Right ventricle myocardium inferior (tissue), 1 donor: Measurements from ENCODE around the gene ZMYND11. TPM values are rescaled to one million over a fixed set of nuclear protein-coding genes. Genes with fewer than 3 reads are reported as not detected.
"Not testable (repeated sequence)": the region's sequence is repeated elsewhere in the genome, so short reads cannot be mapped to it uniquely, and the experiment has no call there.

Experiments used
- ATAC-seq: fragments of 200-7000 bp; cut with Tn5 transposase; one replicate; pipeline ENCODE4 v1.9.1; 2020; ENCODE audit warnings: mild to moderate bottlenecking, moderate library complexity
- DNase-seq: peaks from one replicate; pipeline ENCODE4 v3.0.0; 2021; ENCODE audit errors: missing footprints
- intact Hi-C: fragments of 100-400 bp; cut with DNase I; formaldehyde crosslinking; loops from one replicate; pipeline ENCODE4 v1.11.0; 2022
- total RNA-seq: library from RNA; stranded (reverse); fragmentation: NEBNext Ultra II Directional; extraction: Animal tissue kit (Norgen Biotek cat#: 25700); gene quantifications from one replicate; pipeline ENCODE4 v1.2.1, GENCODE V29; 2021
- donor health status: DM: no; HTN: yes; CAD: no; lungs with severe emphysema.

ZMYND11 gene
- total RNA-seq, 1 donor from 2014 or later: 68.3 TPM

DNA sequence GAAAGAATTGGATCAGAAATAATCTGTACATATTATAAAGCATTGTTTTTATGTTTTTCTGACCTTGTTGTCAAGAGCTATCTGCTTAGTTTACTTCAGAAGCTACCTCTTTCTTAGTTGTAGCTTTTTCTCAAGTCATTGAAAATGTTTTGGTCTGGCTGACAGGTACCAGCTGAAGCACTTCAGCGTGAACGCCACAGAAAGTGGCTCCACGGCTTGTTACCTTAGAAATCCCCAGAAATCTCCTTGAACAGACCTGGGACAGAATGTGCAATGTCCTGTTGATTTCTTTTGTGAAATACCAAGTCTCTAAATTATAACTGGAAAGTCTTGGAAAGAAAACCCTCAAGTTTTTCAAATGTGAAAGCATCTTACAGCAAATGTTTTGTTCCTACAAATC is 96.8 kb downstream of the ZMYND11 start:
- DNase-seq (no peak), ATAC-seq (no peak)
- intact Hi-C loops: no loop called here

DNA sequence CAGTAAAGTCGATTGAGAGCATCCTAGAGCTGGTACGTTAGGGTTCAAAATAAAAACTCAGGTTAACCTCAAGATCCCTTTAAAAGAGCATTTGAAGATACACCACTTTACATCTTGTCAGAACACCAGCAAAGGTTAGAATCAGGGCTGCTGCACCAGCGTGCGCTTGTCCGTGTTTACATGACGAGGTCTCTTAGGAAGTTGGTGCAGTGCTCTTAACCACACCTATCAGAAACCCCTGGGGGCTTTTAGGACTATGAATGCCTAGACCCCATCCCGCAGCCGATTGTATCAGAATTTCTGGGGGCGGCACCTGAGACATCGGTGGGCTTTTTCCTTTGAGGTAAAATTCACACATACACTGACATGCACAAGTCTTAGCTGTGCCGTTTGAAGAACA is 97.6 kb downstream of the ZMYND11 start:
- DNase-seq (no peak), ATAC-seq (no peak)
- intact Hi-C loops: no loop called here

DNA sequence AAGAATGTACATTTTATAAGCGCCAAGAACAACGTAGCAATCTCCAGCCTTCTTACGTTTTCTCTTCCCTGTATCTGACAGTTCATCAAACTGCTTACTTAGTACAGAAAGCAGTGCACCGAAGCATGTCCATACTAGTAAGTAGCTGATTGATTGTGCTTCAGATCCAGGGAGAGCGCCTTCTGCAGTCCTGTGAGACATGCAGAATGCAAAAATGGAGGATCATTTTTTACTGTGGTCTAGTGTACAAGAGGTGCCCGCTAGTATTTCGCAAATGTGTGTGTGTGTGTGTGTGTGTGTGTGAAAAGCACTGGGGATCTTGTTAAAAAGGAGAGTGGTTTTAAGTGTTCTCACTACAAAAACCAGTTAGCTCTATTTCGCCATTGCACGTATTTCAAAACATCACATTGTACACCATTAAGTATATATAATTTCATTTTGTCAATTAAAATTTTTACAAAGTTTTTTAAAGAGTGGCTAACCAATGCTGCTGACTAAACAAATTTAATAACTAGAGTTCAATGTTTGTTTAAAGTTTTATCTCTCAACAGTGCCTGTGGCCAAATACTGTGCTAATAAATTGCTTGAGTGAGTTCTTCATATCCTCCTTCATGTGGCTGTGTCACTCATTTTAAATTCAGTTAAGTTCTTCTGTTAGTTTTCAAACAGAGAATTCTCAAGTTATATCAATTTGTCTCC is 99.6 kb downstream of the ZMYND11 start:
- intact Hi-C loops: no loop called here
- ATAC-seq (no peak), DNase-seq (no peak)

DNA sequence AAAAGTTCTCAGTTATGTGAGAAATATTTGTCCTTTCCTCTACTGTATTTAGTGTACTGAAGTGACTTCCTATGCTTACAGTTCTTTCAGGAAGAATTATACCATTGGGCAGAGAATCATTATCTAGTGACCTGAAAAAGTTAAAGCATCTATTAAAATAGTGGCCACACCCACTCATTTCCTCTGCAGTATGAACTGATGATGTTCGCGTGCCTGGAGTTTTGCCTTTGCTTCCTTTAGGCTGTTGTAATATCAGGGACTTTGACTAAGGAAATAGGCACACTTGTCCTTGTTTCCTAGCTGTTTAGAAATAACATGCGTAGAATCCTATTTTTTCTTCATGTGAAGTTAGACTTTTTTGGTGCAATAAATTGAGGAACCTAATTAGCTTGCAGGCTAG is 100.7 kb downstream of the ZMYND11 start:
- no peak for ATAC-seq
- intact Hi-C loops: no loop called here

DNA sequence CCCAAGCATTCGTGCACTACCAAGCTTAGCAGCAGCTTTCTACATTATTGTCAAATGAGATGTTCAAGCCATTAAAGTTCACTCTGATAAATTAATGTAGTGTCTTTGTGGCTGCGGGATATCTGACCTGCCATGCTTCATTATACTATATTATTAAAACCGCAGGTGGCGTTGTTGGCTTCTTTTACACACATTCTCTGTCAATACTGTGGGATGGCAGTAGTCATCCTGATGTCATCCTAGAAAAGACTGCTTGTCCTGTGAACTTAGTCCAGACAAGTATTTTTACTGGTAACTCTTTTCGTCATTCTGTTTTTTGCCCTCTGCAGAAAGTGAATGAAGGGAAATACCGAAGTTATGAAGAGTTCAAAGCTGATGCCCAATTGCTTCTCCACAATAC is 103.9 kb downstream of the ZMYND11 start:
- intact Hi-C loops: no loop called here
- DNase-seq (no peak), ATAC-seq (no peak)

More for the DNA sequence above, 100.7 kb downstream of the ZMYND11 start:
- no peak for DNase-seq

DNA sequence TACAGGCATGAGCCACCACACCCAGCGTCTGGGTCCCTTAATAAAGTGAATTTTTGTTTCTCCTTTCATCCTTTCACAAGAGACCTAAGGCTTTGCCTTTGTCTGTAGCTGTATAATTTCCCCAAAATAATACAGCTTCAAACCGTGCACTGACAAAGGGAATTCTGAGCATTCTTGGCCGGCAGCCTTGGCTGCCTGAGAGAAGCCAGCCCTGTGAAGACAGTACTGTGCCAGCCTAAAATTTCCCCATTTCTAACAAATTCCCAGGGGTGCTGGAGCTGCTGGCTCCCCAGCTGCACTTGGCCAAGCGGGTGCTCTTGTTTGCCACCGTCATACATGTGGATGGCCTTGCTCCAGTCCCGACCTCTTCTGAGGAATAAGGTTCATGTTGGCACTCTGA is 106.2 kb downstream of the ZMYND11 start:
- ATAC-seq (peak; percentile 50), DNase-seq (peak; percentile 52)
- intact Hi-C loops: no loop called here

DNA sequence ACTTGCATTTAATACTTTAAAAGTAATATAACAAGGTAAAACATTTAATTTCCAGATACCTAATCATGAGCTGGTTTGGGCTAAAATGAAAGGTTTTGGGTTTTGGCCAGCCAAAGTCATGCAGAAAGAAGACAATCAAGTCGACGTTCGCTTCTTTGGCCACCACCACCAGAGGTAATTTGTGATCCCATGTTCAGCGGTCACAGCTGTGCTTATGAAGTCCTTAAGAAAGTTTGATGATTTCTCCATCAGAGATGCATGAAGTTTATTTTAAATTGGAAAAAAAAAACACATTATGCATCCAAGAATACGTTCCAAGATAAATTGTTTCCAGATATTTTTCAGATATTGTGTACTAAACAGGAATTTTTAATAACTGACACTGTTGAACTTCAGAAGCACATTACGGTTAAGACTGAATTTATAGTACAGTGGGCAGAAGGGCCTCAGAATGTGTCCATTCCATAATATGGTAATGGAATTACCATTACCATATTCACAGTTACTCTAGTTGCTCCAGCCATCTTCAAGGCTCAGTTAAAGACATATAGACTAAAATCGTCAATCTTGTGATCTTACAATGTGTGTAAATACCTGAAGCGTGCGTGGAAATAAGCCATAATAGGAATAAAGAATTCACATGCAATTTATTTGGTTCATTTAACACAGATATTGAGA is 106.8 kb downstream of the ZMYND11 start:
- intact Hi-C loops: no loop called here
- no peak for DNase-seq

DNA sequence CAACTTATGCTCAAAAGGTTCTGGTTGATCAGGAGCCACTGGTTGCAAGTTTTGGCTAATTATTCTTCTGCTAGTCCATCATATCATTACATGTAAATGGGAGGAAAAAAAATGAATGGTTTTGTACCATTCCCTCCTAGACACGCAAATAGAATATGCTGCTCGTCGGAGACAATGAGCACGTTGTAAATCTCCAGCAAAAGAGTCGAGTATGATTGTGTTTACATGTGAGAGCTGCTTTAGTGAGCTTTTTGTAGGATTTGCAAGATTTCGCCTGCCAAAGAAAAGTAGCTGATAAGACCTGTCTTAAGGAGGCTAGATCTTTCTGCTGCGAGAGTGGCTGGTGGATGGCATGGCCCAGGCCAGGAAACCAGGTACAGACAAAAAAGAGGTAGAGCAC is 109.0 kb downstream of the ZMYND11 start:
- ATAC-seq (no peak), DNase-seq (no peak)
- intact Hi-C loops: no loop called here

More for the DNA sequence above, 106.8 kb downstream of the ZMYND11 start:
- ATAC-seq: no peak

DNA sequence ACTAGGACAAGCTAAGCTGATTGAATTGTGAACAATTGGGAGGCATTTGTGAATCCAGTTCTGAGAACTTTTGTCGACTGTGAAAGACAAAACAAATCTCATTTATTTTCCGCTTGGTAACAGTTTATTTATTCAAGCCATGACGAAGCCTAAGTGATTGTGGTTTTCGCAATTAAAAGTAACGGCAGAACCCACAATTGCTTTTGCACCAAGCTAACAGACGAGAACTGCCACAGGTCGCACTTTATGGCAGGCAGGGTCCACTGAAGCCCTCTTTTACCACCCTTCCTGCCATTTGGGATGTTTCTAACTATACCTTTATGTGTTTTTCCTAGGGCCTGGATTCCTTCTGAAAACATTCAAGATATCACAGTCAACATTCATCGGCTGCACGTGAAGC is 111.2 kb downstream of the ZMYND11 start:
- ATAC-seq (no peak), DNase-seq (no peak)
- intact Hi-C loops: no loop called here

DNA sequence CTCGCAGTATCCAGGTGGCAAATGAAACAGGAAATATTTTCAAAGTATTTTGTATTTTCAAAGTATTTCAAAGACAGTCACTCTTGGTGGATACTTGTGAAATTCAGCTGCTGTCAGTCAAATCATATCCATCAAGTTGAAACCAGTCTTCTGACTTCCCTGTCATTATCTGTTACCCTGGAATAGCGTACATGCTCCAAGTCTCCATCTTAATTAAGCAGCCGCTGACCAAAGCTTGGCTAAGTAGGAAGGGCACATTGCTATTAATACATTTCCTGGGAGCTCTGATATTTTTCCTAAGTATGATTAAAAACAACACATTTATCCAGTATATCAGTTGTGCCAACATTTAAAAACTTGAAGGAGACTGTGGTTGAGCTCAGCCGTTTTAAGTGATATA is 112.2 kb downstream of the ZMYND11 start:
- no peak for DNase-seq
- ATAC-seq: no peak
- intact Hi-C loops: no loop called here

DNA sequence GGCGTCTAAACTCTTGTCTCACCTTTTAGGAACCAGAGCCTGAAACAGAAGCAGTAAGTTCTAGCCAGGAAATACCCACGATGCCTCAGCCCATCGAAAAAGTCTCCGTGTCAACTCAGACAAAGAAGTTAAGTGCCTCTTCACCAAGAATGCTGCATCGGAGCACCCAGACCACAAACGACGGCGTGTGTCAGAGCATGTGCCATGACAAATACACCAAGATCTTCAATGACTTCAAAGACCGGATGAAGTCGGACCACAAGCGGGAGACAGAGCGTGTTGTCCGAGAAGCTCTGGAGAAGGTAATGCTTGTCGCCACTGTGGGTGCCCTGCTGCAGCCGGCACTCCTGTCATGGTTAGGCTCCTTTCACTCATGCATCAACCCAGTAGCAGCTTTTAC is 113.1 kb downstream of the ZMYND11 start:
- DNase-seq: no peak

DNA sequence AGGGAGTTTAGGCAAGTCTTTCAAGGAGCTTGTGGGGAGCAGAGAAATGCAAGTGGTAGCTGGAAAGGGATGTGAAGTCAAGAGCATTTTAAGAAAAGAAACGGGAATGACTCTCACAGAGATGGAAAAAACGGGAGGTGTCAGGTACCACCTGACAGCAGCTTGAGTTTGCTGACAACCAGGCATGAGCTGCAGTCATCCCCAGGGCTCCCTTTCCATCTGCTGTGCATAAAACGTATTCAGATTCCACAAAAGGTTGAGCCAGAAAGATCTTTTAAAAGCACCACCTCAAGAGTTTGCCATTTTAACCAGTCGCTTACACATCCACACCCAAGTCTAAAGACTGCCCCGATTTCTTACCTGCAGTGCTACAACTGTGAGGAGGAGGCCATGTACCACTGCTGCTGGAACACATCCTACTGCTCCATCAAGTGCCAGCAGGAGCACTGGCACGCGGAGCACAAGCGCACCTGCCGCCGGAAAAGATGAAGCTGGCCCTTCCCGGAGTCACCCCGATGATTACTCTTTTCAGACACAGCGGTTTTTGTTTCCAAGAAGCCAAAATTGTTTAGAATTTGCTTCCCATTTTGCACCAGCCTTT is 116.8 kb downstream of the ZMYND11 start:
- intact Hi-C loops: no loop called here
- DNase-seq (no peak), ATAC-seq (no peak)

More for the DNA sequence above, 113.1 kb downstream of the ZMYND11 start:
- no peak for ATAC-seq
- intact Hi-C loops: no loop called here

DNA sequence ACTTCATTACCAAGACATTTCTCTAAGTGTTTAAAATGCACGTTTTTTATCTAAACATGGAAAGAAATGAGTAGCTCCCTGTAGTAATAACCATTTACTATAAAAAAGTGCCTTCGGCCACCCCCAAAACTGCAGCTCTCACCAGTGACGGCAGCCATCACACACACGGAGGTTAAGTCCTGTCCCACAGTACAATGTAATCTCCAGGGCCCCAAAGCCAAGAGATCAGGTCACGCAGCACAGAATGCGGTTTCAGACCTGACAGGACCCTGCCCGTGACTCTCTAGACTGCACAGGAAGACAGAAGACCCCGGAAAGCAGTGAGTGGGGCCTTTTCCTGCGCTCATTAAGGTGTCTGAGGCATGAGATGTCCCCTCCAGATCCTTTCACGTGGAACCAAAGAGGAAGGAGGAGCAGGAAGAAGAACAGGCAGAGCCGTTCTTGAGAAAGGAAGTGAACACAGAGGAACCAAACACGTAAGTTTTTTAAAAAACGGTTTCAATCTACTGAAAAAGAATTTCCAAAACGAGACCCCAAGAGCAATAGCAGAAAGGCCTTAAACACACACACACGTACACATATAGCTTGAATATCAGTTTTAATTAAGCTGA is 125.7 kb downstream of the ZMYND11 start:
- intact Hi-C loops: no loop called here
- DNase-seq (no peak), ATAC-seq (no peak)

DNA sequence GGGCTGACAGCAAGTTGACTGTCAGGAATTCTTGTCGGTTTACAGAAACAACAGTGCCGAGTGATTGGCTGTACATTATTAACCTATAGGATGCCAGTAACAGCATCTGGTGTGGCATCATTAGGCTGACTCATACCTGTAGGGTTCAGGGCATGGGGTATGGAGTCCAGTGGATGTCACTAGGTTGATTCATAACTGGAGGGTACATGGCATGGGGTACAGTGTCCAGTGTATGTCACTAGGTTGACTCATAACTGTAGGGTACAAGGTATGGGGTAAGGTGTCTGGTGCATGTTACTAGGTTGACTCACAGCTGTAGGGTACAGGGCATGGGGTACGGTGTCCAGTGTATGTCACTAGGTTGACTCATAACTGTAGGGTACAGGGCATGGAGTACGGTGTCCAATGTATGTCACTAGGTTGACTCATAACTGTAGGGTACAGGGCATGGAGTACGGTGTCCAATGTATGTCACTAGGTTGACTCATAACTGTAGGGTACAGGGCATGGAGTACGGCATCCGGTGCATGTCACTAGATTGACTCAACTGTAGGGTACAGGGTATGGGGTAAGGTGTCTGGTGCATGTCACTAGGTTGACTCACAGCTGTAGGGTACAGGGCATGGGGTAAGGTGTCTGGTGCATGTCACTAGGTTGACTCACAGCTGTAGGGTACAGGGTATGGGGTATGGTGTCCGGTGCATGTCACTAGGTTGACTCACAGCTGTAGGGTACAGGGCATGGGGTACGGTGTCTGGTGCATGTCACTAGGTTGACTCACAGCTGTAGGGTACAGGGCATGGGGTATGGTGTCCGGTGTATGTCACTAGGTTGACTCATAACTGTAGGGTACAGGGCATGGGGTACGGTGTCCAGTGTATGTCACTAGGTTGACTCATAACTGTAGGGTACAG is 129.2 kb downstream of the ZMYND11 start:
- intact Hi-C loops, DNase-seq, ATAC-seq: not testable (repeated sequence)

DNA sequence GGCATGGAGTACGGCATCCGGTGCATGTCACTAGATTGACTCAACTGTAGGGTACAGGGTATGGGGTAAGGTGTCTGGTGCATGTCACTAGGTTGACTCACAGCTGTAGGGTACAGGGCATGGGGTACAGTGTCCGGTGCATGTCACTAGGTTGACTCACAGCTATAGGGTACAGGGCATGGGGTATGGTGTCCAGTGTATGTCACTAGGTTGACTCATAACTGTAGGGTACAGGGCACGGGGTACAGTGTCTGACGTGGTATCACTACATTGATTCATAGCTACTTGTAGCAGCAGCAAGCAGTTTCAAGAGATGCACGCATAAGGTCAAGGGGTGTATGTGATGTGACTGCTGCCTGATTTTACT is 129.8 kb downstream of the ZMYND11 start:
- DNase-seq, intact Hi-C loops, ATAC-seq: not testable (repeated sequence)

DNA sequence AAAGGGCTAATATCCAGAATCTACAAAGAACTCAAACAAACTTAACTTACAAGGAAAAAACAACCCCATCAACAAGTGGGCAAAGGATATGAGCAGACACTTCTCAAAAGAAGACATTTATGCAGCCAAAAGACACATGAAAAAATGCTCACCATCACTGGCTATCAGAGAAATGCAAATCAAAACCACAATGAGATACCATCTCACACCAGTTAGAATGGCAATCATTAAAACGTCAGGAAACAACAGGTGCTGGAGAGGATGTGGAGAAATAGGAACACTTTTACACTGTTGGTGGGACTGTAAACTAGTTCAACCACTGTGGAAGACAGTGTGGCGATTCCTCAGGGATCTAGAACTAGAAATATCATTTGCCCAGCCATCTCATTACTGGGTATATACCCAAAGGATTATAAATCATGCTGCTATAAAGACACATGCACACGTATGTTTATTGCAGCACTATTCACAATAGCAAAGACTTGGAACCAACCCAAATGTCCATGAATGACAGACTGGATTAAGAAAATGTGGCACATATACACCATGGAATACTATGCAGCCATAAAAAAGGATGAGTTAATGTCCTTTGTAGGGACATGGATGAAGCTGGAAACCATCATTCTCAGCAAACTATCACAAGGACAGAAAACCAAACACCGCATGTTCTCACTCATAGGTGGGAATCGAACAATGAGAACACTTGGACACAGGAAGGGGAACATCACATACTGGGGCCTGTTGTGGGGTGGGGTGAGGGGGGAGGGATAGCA is 130.7 kb downstream of the ZMYND11 start:
- ATAC-seq, intact Hi-C loops, DNase-seq: not testable (repeated sequence)

DNA sequence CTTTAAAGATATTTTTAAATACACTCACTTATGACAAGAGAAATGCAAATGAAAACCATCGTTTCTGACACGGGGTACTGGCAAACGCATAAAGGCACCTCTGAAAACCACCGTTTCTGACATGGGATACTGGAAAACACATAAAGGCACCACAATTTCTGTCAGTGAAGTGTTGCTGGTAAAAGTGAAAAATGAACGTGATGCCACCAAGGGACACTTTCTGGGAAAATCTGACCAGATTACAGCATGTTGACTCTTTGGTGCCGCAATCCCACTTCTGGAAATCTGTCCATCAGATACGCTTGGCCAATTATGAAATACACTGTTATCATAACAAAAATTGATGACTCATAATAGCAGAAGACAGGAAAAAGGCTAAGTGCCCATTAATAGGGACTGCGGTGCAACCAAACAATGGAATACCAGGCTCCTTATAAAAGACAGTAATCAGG is 131.7 kb downstream of the ZMYND11 start:
- no peak for ATAC-seq
- DNase-seq: no peak
- intact Hi-C loops: no loop called here

DNA sequence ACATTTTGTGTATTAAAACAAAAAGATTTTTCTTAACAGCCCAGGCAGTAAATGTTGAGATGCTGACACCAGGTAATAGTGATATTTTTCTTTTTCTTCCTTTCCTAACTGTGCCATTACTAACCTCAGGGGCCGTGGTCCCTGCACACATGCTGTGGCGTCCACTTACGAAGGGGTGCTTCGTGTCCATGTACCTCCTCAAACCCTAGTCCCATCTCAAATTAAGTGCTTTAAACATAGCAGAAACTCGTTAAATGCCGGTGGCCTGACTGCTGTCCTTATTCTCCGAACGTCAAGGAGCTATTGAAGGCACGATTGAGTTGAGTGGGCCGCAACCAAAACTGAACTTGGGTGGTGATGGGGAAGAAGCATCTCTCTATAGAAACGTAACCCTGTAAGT is 132.4 kb downstream of the ZMYND11 start:
- no peak for DNase-seq
- intact Hi-C loops: no loop called here
- ATAC-seq: no peak
